Liver (tissue), 9 donors: ENCODE measurements around the gene RUNX1. TPM values are rescaled to one million over a fixed set of nuclear protein-coding genes. Genes with fewer than 3 reads are reported as not detected.

ENCODE experiments used
- DNase-seq: peaks from one replicate; pipeline ENCODE4 v3.0.0-alpha.2; 2017; ENCODE audit warnings: low spot score
- H3K27ac ChIP-seq, 2 donors: one replicate each; pipeline ENCODE4 v1.7.0; 2013; ENCODE audit warnings: inconsistent platforms in 2 of 2, low read length in 2 of 2, control low read depth in 1 of 2, low read depth in 1 of 2, mild to moderate bottlenecking in 1 of 2
- H3K27me3 ChIP-seq, 4 donors: one replicate each; pipeline versions ENCODE4 v1.6.1 to v1.7.0; 2013; ENCODE audit warnings: low read length in 3 of 4, inconsistent platforms in 1 of 4, mild to moderate bottlenecking in 1 of 4, moderate library complexity in 1 of 4; ENCODE audit not compliant: control insufficient read depth in 4 of 4, insufficient read depth in 4 of 4
- H3K36me3 ChIP-seq, 4 donors: one replicate each; pipeline versions ENCODE4 v1.6.1 to v1.7.0; 2013; ENCODE audit warnings: low read length in 3 of 4, mild to moderate bottlenecking in 3 of 4, low read depth in 1 of 4, moderate library complexity in 1 of 4; ENCODE audit not compliant: control insufficient read depth in 4 of 4, insufficient read depth in 3 of 4
- H3K4me1 ChIP-seq, 4 donors: one replicate each; pipeline versions ENCODE4 v1.6.1 to v1.7.0; 2013; ENCODE audit warnings: low read length in 3 of 4, mild to moderate bottlenecking in 3 of 4, moderate library complexity in 1 of 4; ENCODE audit not compliant: control insufficient read depth in 4 of 4, insufficient read depth in 4 of 4
- H3K4me3 ChIP-seq, 3 donors: one replicate each; pipeline versions ENCODE4 v1.6.1 to v1.7.0; 2013; ENCODE audit warnings: low read length in 3 of 3, control low read depth in 1 of 3, low read depth in 1 of 3, mild to moderate bottlenecking in 1 of 3
- H3K9ac ChIP-seq, 2 donors: one replicate each; pipeline ENCODE4 v1.7.0; 2013; ENCODE audit warnings: low read length in 2 of 2, mild to moderate bottlenecking in 2 of 2, moderate library complexity in 2 of 2, control low read depth in 1 of 2, low read depth in 1 of 2
- H3K9me3 ChIP-seq, 4 donors: one replicate each; pipeline versions ENCODE4 v1.6.1 to v1.7.0; 2013; ENCODE audit warnings: low read length in 3 of 4; ENCODE audit not compliant: control insufficient read depth in 4 of 4
- ATF3 ChIP-seq: IDR thresholded peaks from 2 replicates; pipeline ENCODE4 v1.6.1; 2016; ENCODE audit warnings: antibody characterized with exemption
- CTCF ChIP-seq: fragments of 150-350 bp; IDR thresholded peaks from 2 replicates; pipeline ENCODE4 v1.5.1; 2017; ENCODE audit warnings: improper control_type of control experiment, low read depth, low read length; ENCODE audit not compliant: missing input control
- EGR1 ChIP-seq, 2 donors: IDR thresholded peaks; 2 replicates each; pipeline ENCODE4 v1.6.1; 2016 to 2018; ENCODE audit warnings: antibody characterized with exemption in 2 of 2, low read depth in 2 of 2
- FOXA1 ChIP-seq: IDR thresholded peaks from 2 replicates; pipeline ENCODE4 v1.6.1; 2016; ENCODE audit warnings: antibody characterized with exemption
- FOXA2 ChIP-seq: IDR thresholded peaks from 2 replicates; pipeline ENCODE4 v1.6.1; 2016; ENCODE audit warnings: antibody characterized with exemption
- GABPA ChIP-seq, 2 donors: IDR thresholded peaks in 1 of 2; conservative IDR thresholded peaks in 1 of 2; 2 replicates each; pipeline ENCODE4 v1.6.1; 2016; ENCODE audit warnings: antibody characterized with exemption in 2 of 2, mild to moderate bottlenecking in 1 of 2, moderate library complexity in 1 of 2
- HNF4A ChIP-seq, 2 donors: conservative IDR thresholded peaks; 2 replicates each; pipeline ENCODE4 v1.6.1; 2016; ENCODE audit warnings: antibody characterized with exemption in 2 of 2, mild to moderate bottlenecking in 2 of 2
- HNF4G ChIP-seq: IDR thresholded peaks from 2 replicates; pipeline ENCODE4 v1.6.1; 2016; ENCODE audit warnings: antibody characterized with exemption
- JUND ChIP-seq, 2 donors: IDR thresholded peaks; 2 replicates each; pipeline ENCODE4 v1.6.1; 2016; ENCODE audit warnings: antibody characterized with exemption in 2 of 2
- MAX ChIP-seq: IDR thresholded peaks from 2 replicates; pipeline ENCODE4 v1.6.1; 2016; ENCODE audit warnings: antibody characterized with exemption
- NR2F2 ChIP-seq: IDR thresholded peaks from 2 replicates; pipeline ENCODE4 v1.6.1; 2016; ENCODE audit warnings: antibody characterized with exemption
- RAD21 ChIP-seq, 2 donors: IDR thresholded peaks; 2 replicates each; pipeline ENCODE4 v1.6.1; 2016; ENCODE audit warnings: antibody characterized with exemption in 2 of 2, mild to moderate bottlenecking in 2 of 2
- RXRA ChIP-seq, 2 donors: IDR thresholded peaks; 2 replicates each; pipeline ENCODE4 v1.6.1; 2017 to 2018; ENCODE audit warnings: antibody characterized with exemption in 2 of 2, mild to moderate bottlenecking in 1 of 2
- SP1 ChIP-seq: IDR thresholded peaks from 2 replicates; pipeline ENCODE4 v1.6.1; 2018; ENCODE audit warnings: antibody characterized with exemption, mild to moderate bottlenecking
- TAF1 ChIP-seq: conservative IDR thresholded peaks from 2 replicates; pipeline ENCODE4 v1.6.1; 2016; ENCODE audit warnings: antibody characterized with exemption, mild to moderate bottlenecking
- YY1 ChIP-seq: IDR thresholded peaks from 2 replicates; pipeline ENCODE4 v1.6.1; 2016; ENCODE audit warnings: antibody characterized with exemption, mild to moderate bottlenecking
- ZBTB33 ChIP-seq: IDR thresholded peaks from 2 replicates; pipeline ENCODE4 v1.6.1; 2016; ENCODE audit warnings: antibody characterized with exemption
- WGBS: extraction: QIAGEN DNeasy Blood & Tissue Kit; methylation state at CpG from one replicate; pipeline ENCODE4 v1.1.7; 2013; 5-methylcytosine and 5-hydroxymethylcytosine counted together
- polyA plus RNA-seq, 2 donors: library from polyadenylated mRNA; stranded (reverse) in 1 of 2; unstranded in 1 of 2; fragments of 200-250 nt in 1 of 2; fragments of >200 nt in 1 of 2; fragmentation: Nextera tagmentation in 1 of 2; extraction: Ambion mirVana in 1 of 2; gene quantifications; one replicate each; pipeline versions ENCODE4 v1.2.1 to v1.2.3, GENCODE V29; 2013 to 2015
- total RNA-seq, 2 donors: library from RNA; depleted of rRNA; stranded (reverse); fragments of >200 nt; gene quantifications; one replicate each; pipeline ENCODE4 v1.2.3, GENCODE V29; 2014
- donor health status: healthy.
- donor health status: healthy.
- donor health status: healthy.
- donor health status: healthy.
- donor health status: healthy.

The RUNX1 gene
- total and polyA plus RNA-seq, 4 donors: 0.98 to 7.2 (median 3.1) TPM

- Histone ChIP-seq H3K9ac (no peak overlapping the region), H3K36me3 (no peaks in the 10 kb centered on the region), H3K4me3 (no peak overlapping the region), H3K4me1 (no peaks in the 10 kb centered on the region), H3K27ac (no peak overlapping the region), H3K9me3 (no peaks in the 10 kb centered on the region), H3K27me3 (no peaks in the 10 kb centered on the region)
- WGBS: 65% methylated on average over 5 of the region's 5 CpGs
- DNase-seq: no peak
- no peak for TF ChIP-seq RAD21 (IDR thresholded peaks at IDR 0.05)
- no peak for TF ChIP-seq SP1
- no peak for TF ChIP-seq ATF3
- TF ChIP-seq ZBTB33: no peak
- no peak for TF ChIP-seq NR2F2
- TF ChIP-seq JUND (IDR thresholded peaks at IDR 0.05): no peak
- no peak for TF ChIP-seq RXRA (IDR thresholded peaks at IDR 0.05)
Measured at GRCh38 chr21:34987501-34988072, 61.5 kb downstream of the RUNX1 start.

- 70% methylated on average over 16 of the region's 16 CpGs for WGBS
- no peak overlapping the region for H3K4me3 ChIP-seq
- no peak for TF ChIP-seq TAF1
- no peaks in the 10 kb centered on the region for H3K4me1 ChIP-seq
- no peak overlapping the region for H3K9ac ChIP-seq
- no peaks in the 10 kb centered on the region for H3K9me3 ChIP-seq
- no peaks in the 10 kb centered on the region for H3K36me3 ChIP-seq
- no peak overlapping the region for H3K27ac ChIP-seq
- no peaks in the 10 kb centered on the region for H3K27me3 ChIP-seq
- no peak for DNase-seq
Measured at GRCh38 chr21:34986561-34987500, 62.3 kb downstream of the RUNX1 start.

GRCh38 chr21:34984356-34985058 lies 64.6 kb downstream of the RUNX1 start:
- no peak overlapping the region for H3K4me3 ChIP-seq
- H3K4me1 ChIP-seq: no peaks in the 10 kb centered on the region
- no peaks in the 10 kb centered on the region for H3K27me3 ChIP-seq
- H3K36me3 ChIP-seq: no peaks in the 10 kb centered on the region
- no peak for DNase-seq
- no peak overlapping the region for H3K27ac ChIP-seq
- no peaks in the 10 kb centered on the region for H3K9me3 ChIP-seq
- WGBS: 81% methylated on average over 3 of the region's 3 CpGs
- no peak overlapping the region for H3K9ac ChIP-seq
- no peak for TF ChIP-seq NR2F2
- no peak for TF ChIP-seq MAX
- no peak for TF ChIP-seq HNF4G
- no peak for TF ChIP-seq JUND (IDR thresholded peaks at IDR 0.05)
- TF ChIP-seq ZBTB33: no peak
- no peak for TF ChIP-seq YY1
- TF ChIP-seq EGR1 (IDR thresholded peaks at IDR 0.05; ENCODE audit: low read depth in 2 of 2): no peak
- no peak for TF ChIP-seq SP1
- TF ChIP-seq RXRA (IDR thresholded peaks at IDR 0.05): no peak
- TF ChIP-seq FOXA2: no peak
- no peak for TF ChIP-seq FOXA1
- TF ChIP-seq CTCF: no peak
- TF ChIP-seq GABPA (IDR thresholded peaks at IDR 0.05 in 1 of 2, conservative IDR thresholded peaks at IDR 0.05 in 1 of 2): no peak
- no peak for TF ChIP-seq RAD21 (IDR thresholded peaks at IDR 0.05)
- TF ChIP-seq HNF4A (conservative IDR thresholded peaks at IDR 0.05): no peak
- TF ChIP-seq TAF1: no peak
- no peak for TF ChIP-seq ATF3
